Astrocyte of the cerebellum (primary cell): Measurements from ENCODE around the gene PPFIA4.

ENCODE experiments used
- DNase-seq: peaks from one replicate; pipeline ENCODE4 v3.0.0-alpha.2; 2011; ENCODE audit warnings: low read depth
- H3K4me3 ChIP-seq: 2 replicates; pipeline ENCODE4 v1.5.1; 2011; ENCODE audit warnings: mild to moderate bottlenecking, low read depth, low read length, moderate library complexity
- CTCF ChIP-seq: IDR thresholded peaks from 2 replicates; pipeline ENCODE4 v1.5.1; 2012; ENCODE audit warnings: low read length, low read depth, moderate library complexity, mild to moderate bottlenecking; ENCODE audit errors: missing control alignments
- in situ Hi-C: cut with HindIII; loops from 2 replicates; pipeline ENCODE4 v1.10.0; 2017; ENCODE audit warnings: low sequenced_read_pairs

PPFIA4 gene

GRCh38 chr1:203048086-203048485 lies 21.8 kb downstream of the PPFIA4 start:
- in situ Hi-C loops: no loop called here
- H3K4me3 ChIP-seq: no peak overlapping the region
- no peak for DNase-seq
- TF ChIP-seq CTCF: no peak

- no peak for TF ChIP-seq CTCF
- H3K4me3 ChIP-seq: no peak overlapping the region
- in situ Hi-C loops: no loop called here
- no peak for DNase-seq
These were observed 22.3 kb downstream of the PPFIA4 start for GRCh38 chr1:203048555-203049051.

GRCh38 chr1:203049077-203049476 lies 22.8 kb downstream of the PPFIA4 start:
- no peak overlapping the region for H3K4me3 ChIP-seq
- in situ Hi-C loops: no loop called here
- no peak for DNase-seq
- TF ChIP-seq CTCF: no peak

- in situ Hi-C loops: no loop called here
- no peak for TF ChIP-seq CTCF
- H3K4me3 ChIP-seq: no peak overlapping the region
- no peak for DNase-seq
These were observed 23.4 kb downstream of the PPFIA4 start for GRCh38 chr1:203049576-203050180.

- no peak for TF ChIP-seq CTCF
- H3K4me3 ChIP-seq: no peak overlapping the region
- DNase-seq: no peak
- in situ Hi-C loops: no loop called here
These were observed 24.5 kb downstream of the PPFIA4 start for GRCh38 chr1:203050826-203051225.

- no peak overlapping the region for H3K4me3 ChIP-seq
- in situ Hi-C loops: no loop called here
- no peak for TF ChIP-seq CTCF
- DNase-seq: no peak
These were observed 25.6 kb downstream of the PPFIA4 start for GRCh38 chr1:203051841-203052324.

- TF ChIP-seq CTCF: no peak
- DNase-seq: no peak
- no peak overlapping the region for H3K4me3 ChIP-seq
- in situ Hi-C loops: no loop called here
These were observed 26.3 kb downstream of the PPFIA4 start for GRCh38 chr1:203052601-203053000.
